ENCODE results near the gene ID3. TPM values are rescaled to one million over a fixed set of nuclear protein-coding genes. Genes with fewer than 3 reads are reported as not detected.

The ID3 gene
- total RNA-seq, 4 donors from 2014 or later, result 121 to 224 (median 167) TPM

GRCh38 chr1:23514111-23514679 is 45.1 kb downstream of the ID3 start:
- no peaks in the 10 kb centered on the region for H3K36me3 ChIP-seq
- H3K4me3 ChIP-seq, result no peak overlapping the region
- DNase-seq, result no peak
- no peaks in the 10 kb centered on the region for H3K9me3 ChIP-seq
- no peaks in the 10 kb centered on the region for H3K27me3 ChIP-seq
- H3K27ac ChIP-seq, result no peak overlapping the region
- TF ChIP-seq POLR2A (IDR thresholded peaks at IDR 0.05) (no peak), CTCF (IDR thresholded peaks at IDR 0.05) (no peak)
- H3K4me1 ChIP-seq, result no peaks in the 10 kb centered on the region

GRCh38 chr1:23509896-23510295 is 49.4 kb downstream of the ID3 start:
- Histone ChIP-seq H3K9me3 (no peaks in the 10 kb centered on the region), H3K4me1 (no peaks in the 10 kb centered on the region), H3K27me3 (no peaks in the 10 kb centered on the region), H3K36me3 (no peaks in the 10 kb centered on the region), H3K27ac (no peak overlapping the region), H3K4me3 (no peak overlapping the region)
- no peak for DNase-seq
- TF ChIP-seq CTCF (IDR thresholded peaks at IDR 0.05) (no peak), POLR2A (IDR thresholded peaks at IDR 0.05) (no peak)

Other genes starting within 250 kb of the ID3 start
- 100 to 1,000 TPM in 1 of 4 donors, 10 to 100 TPM in 3; 39.4 to 122 (median 54.8) TPM for gene HNRNPR, start 215.2 kb downstream of the ID3 start, total RNA-seq
- 10 to 100 TPM; 11.2 to 13.3 (median 12.0) TPM for gene ZNF436, start 189.7 kb downstream of the ID3 start, total RNA-seq
- 100 to 1,000 TPM in 2 of 4 donors, 10 to 100 TPM in 2; 64.6 to 125 (median 104) TPM for gene TCEA3, start 134.8 kb downstream of the ID3 start, total RNA-seq
- 10 to 100 TPM; 11.2 to 33.5 (median 25.8) TPM for gene ASAP3, start 75.3 kb downstream of the ID3 start, total RNA-seq
- gene E2F2, start 28.3 kb downstream of the ID3 start, total RNA-seq, result 10 to 100 TPM in 3 of 4 donors, 1 to 10 TPM in 1; 6.8 to 16.4 (median 13.6) TPM
- gene RPL11, start 132.3 kb upstream of the ID3 start, total RNA-seq, result 100 to 1,000 TPM; 339 to 882 (median 437) TPM
- gene ELOA, start 184.0 kb upstream of the ID3 start, total RNA-seq, result 10 to 100 TPM; 26.3 to 43.7 (median 31.2) TPM
- gene PITHD1, start 218.9 kb upstream of the ID3 start, total RNA-seq, result 10 to 100 TPM; 19.4 to 47.0 (median 30.1) TPM
- 100 to 1,000 TPM in 2 of 4 donors, 10 to 100 TPM in 2; 47.0 to 117 (median 105) TPM for gene LYPLA2, start 231.6 kb upstream of the ID3 start, total RNA-seq
- 100 to 1,000 TPM in 2 of 4 donors, 10 to 100 TPM in 2; 58.6 to 137 (median 107) TPM for gene GALE, start 241.3 kb upstream of the ID3 start, total RNA-seq

Measured in Peyer's patch (tissue), 4 donors.